ENCODE data around the gene SLC22A25.

DNA sequence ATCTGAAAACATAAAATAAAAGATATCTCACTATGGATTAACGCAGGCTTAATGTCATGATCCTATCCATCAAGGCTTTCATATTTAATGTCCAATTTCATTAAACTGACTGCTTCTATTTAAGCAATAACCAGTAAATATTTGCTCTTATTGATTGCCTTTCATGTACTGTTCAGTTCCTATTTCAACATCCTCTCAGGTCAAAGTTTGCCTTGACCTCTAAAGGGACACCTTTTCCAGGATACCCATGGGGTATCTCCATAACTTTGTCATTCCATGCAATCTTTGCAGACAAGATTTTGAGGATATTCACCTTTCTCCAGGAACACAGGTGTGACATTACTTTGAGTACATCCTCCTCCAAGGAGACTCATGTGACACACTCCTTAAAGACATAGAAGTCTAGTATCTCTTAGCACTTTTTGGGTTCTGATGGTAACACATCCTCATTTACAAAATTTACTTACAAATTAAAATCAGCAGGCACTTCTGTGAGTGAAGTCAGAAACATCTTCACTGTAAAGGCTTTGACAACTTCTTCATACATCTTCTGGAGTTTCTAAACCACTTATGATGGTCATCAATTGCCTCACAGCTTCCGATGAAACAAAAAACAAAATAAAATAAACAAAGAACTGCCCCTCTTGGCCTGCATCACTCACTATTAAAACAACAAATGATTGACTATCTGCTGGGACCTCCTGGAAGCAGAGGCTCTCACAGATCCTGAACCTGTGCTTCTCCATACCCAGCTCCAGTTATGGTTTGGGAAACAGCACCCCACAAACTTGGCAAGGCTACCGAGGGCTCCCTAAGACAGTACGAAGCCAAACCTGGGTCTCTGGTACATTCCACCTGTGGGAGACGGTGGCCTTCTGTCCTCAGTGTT lies 7.0 kb upstream of the SLC22A25 start:
- TF ChIP-seq ZBTB8A (tag by site-specific recombination; IDR thresholded peaks at IDR 0.05) (no peak), HIC1 (tag by site-specific recombination; IDR thresholded peaks at IDR 0.05) (no peak), ZNF426 (tag by site-specific recombination; IDR thresholded peaks at IDR 0.05) (no peak), KLF9 (tag by site-specific recombination; IDR thresholded peaks at IDR 0.05; ENCODE audit: low read depth) (no peak), REST (tag by site-specific recombination; IDR thresholded peaks at IDR 0.05) (no peak), CTCF (tag by site-specific recombination; IDR thresholded peaks at IDR 0.05) (no peak), ZNF140 (tag by site-specific recombination; IDR thresholded peaks at IDR 0.05) (no peak), GFI1B (tag by site-specific recombination; IDR thresholded peaks at IDR 0.05) (no peak), HOXD13 (CRISPR knock-in tag; IDR thresholded peaks at IDR 0.05; ENCODE audit: borderline replicate concordance) (no peak), ZFP37 (tag by site-specific recombination; IDR thresholded peaks at IDR 0.05) (no peak), ZNF274 (IDR thresholded peaks at IDR 0.05; ENCODE audit: low read length) (no peak), ZNF274 (tag by site-specific recombination; IDR thresholded peaks at IDR 0.05; ENCODE audit: borderline replicate concordance) (no peak)

Measured in HEK293 (cell line).